SU-DHL-6 (cell line): Measurements from ENCODE around the gene ACSM6.

Experiments used
- EZH2phosphoT487 ChIP-seq: fragments of 200-600 bp; sonication (generic), shearing (Covaris generic); conservative IDR thresholded peaks from 2 replicates; pipeline ENCODE4 v1.6.1; 2018; ENCODE audit warnings: mild to moderate bottlenecking, antibody characterized with exemption, low read length, moderate library complexity, mixed read lengths
- TF ChIP-seq, protein P1 (sequence below): fragments of 200-600 bp; sonication (generic); IDR thresholded peaks from one replicate; pipeline ENCODE4 v1.5.1; 2017; ENCODE audit warnings: antibody characterized with exemption, mild to moderate bottlenecking, low read length, moderate library complexity; ENCODE audit not compliant: insufficient read depth, poor library complexity, severe bottlenecking

GRCh38 chr10:95267251-95267650, 73.2 kb downstream of the ACSM6 start:
- TF ChIP-seq, protein P1, sequence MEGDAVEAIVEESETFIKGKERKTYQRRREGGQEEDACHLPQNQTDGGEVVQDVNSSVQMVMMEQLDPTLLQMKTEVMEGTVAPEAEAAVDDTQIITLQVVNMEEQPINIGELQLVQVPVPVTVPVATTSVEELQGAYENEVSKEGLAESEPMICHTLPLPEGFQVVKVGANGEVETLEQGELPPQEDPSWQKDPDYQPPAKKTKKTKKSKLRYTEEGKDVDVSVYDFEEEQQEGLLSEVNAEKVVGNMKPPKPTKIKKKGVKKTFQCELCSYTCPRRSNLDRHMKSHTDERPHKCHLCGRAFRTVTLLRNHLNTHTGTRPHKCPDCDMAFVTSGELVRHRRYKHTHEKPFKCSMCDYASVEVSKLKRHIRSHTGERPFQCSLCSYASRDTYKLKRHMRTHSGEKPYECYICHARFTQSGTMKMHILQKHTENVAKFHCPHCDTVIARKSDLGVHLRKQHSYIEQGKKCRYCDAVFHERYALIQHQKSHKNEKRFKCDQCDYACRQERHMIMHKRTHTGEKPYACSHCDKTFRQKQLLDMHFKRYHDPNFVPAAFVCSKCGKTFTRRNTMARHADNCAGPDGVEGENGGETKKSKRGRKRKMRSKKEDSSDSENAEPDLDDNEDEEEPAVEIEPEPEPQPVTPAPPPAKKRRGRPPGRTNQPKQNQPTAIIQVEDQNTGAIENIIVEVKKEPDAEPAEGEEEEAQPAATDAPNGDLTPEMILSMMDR = no peak
- no peak for TF ChIP-seq EZH2phosphoT487
